ENCODE results near the gene ETNK1. TPM values are rescaled to one million over a fixed set of nuclear protein-coding genes. Genes with fewer than 3 reads are reported as not detected.

ETNK1 gene
- total RNA-seq, 1 experiment from 2014 or later: 70.1 TPM

- peaks cover 33 to 37% of the 10 kb centered on the region in 2 experiments for H3K4me1 Mint-ChIP-seq
- H3K9me3 Mint-ChIP-seq: no peaks in the 10 kb centered on the region; a peak in 1 of 5 replicates
- H3K9ac ChIP-seq (ENCODE audit: extremely low read depth, insufficient read length, low read length): peak overlapping the region; percentile 62
- no peaks in the 10 kb centered on the region for H3K79me1 ChIP-seq (ENCODE audit: insufficient read depth, low read depth, low read length, poor library complexity, severe bottlenecking)
- H4K5ac ChIP-seq (ENCODE audit: insufficient read length, low read depth, low read length): no peak overlapping the region
- no peaks in the 10 kb centered on the region for H3K27me3 ChIP-seq (ENCODE audit: insufficient read depth, low read length)
- peaks cover 16% of the 10 kb centered on the region; the same call in 1 of the 2 replicates for H3K79me2 ChIP-seq (ENCODE audit: insufficient read depth, low read length)
- H4K91ac ChIP-seq (ENCODE audit: insufficient read length, low read depth, low read length): no peak overlapping the region
- peak overlapping the region; percentile 47 for H3K18ac ChIP-seq (ENCODE audit: insufficient read length, low read depth, low read length)
- no peak overlapping the region for H3K4ac ChIP-seq (ENCODE audit: low read depth, low read length)
- peaks cover 0 to 5% (median 0%) of the 10 kb centered on the region in 3 experiments; a peak in 1 of 7 replicates for H3K36me3 Mint-ChIP-seq (ENCODE audit: insufficient read depth in 1 of 3, low read depth in 3 of 3)
- H3K56ac ChIP-seq (ENCODE audit: insufficient read length, low read depth, low read length): no peak overlapping the region
- no peaks in the 10 kb centered on the region for H3K4me1 ChIP-seq (ENCODE audit: insufficient read depth, low read length)
- H3K27ac ChIP-seq (ENCODE audit: insufficient read length, low read depth, low read length): peak overlapping the region; percentile 50
- peak overlapping the region; percentile 92 to 99 for H3K4me3 Mint-ChIP-seq
- H3K23me2 ChIP-seq (ENCODE audit: insufficient read length, low read depth, low read length, poor library complexity, severe bottlenecking): peaks cover 12% of the 10 kb centered on the region
- no peak for DNase-seq
- no peaks in the 10 kb centered on the region for H4K20me1 ChIP-seq (ENCODE audit: control insufficient read depth, insufficient read depth, insufficient read length)
- no peak overlapping the region for H2BK20ac ChIP-seq (ENCODE audit: low read depth, low read length, poor library complexity, severe bottlenecking)
- peak overlapping the region; percentile 77 for H3K14ac ChIP-seq (ENCODE audit: insufficient read depth, low read length)
- no peaks in the 10 kb centered on the region for H3K9me3 ChIP-seq (ENCODE audit: control insufficient read depth, low read depth, low read length)
- H2BK120ac ChIP-seq (ENCODE audit: low read depth, low read length, poor library complexity, severe bottlenecking): no peak overlapping the region
- H4K8ac ChIP-seq (replicated peaks; ENCODE audit: insufficient read length, low read depth, low read length): no peak overlapping the region
- no CpG with 5 or more reads among the region's 10 CpGs for WGBS (ENCODE audit: extremely low coverage, insufficient read length, low lambda C conversion rate)
- no peak overlapping the region for H2BK12ac ChIP-seq (ENCODE audit: insufficient read length, low read depth, low read length)
- H2BK15ac ChIP-seq (ENCODE audit: low read depth, low read length): no peak overlapping the region
- H2AFZ ChIP-seq (ENCODE audit: low read length): peak overlapping the region; percentile 86
- no peak overlapping the region for H3K23ac ChIP-seq (ENCODE audit: insufficient read length, low read depth, low read length)
- peak overlapping the region; percentile 87 for H3K4me2 ChIP-seq (ENCODE audit: insufficient read depth, insufficient read length, low read length)
- H3K27me3 Mint-ChIP-seq (ENCODE audit: low read depth): no peaks in the 10 kb centered on the region
- TF ChIP-seq, protein P1, sequence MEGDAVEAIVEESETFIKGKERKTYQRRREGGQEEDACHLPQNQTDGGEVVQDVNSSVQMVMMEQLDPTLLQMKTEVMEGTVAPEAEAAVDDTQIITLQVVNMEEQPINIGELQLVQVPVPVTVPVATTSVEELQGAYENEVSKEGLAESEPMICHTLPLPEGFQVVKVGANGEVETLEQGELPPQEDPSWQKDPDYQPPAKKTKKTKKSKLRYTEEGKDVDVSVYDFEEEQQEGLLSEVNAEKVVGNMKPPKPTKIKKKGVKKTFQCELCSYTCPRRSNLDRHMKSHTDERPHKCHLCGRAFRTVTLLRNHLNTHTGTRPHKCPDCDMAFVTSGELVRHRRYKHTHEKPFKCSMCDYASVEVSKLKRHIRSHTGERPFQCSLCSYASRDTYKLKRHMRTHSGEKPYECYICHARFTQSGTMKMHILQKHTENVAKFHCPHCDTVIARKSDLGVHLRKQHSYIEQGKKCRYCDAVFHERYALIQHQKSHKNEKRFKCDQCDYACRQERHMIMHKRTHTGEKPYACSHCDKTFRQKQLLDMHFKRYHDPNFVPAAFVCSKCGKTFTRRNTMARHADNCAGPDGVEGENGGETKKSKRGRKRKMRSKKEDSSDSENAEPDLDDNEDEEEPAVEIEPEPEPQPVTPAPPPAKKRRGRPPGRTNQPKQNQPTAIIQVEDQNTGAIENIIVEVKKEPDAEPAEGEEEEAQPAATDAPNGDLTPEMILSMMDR (conservative IDR thresholded peaks at IDR 0.05): no peak
- peak overlapping the region; percentile 94 to 98 (median 97) for H3K27ac Mint-ChIP-seq
- no peak overlapping the region for H2BK5ac ChIP-seq (ENCODE audit: insufficient read length, low read length)
- no peak overlapping the region for H3T11ph ChIP-seq (ENCODE audit: low read length)
- H2AK5ac ChIP-seq (ENCODE audit: insufficient read length, low read length): no peak overlapping the region
Observed at GRCh38 chr12:22624548-22624869, 462 bp upstream of the ETNK1 start.
